ENCODE measurements around the gene DLX4.

DNA sequence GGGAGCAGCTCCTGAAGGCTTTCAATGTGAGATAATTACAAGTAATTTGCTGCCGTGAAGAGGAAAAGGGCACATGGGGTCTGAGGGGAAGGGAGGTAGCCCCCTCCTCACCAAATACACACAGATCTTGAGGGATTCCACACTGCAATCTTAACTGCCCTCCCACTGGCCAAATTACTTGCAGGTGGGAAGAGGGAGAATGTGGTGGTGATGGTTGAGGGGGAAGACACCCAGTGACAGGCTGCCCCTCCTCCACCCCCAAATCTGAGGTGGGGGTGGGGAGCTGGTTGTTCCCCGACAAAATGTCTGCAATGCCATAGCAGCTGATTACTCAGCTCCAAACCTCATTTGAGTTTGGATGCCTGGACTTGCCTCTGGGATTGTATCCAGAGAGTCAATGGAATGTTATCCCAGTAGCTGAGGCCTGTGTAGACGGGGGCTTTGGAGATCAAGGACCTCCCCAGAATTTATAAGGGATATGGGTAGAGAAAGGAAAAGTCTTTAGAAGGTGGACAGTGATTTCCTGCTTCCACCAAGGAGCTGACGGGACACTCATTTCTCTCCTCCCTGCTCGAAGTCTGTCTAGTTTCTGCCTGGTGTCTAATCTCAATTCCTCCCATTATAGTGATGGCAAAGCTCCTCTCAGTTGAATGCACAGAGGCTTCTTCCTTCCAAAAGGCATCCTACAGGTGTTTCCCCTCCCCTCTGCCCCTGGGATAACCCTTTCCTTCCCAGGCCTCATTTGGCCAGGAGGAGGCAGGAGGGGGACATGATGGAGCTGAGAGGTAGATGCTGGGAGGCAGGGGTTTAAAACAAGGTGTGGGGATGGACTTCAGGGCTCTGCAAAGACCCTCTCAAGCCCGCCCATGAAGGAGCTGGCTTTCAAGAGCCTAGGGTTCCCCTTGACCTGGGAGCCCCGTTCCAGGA, 8.7 kb downstream of the DLX4 start:
- TF ChIP-seq POLR2A (IDR thresholded peaks at IDR 0.05; ENCODE audit: low read length), result no peak
- no peak for TF ChIP-seq GATA1 (IDR thresholded peaks at IDR 0.05; ENCODE audit: low read depth, low read length)
